HEK293T (cell line): Measurements from ENCODE around the gene SHOX.
"Not testable (repeated sequence)": the region's sequence is repeated elsewhere in the genome, so short reads cannot be mapped to it uniquely, and the experiment has no call there.

Experiments used
- CTCF ChIA-PET: fragments of 350-600 bp; formaldehyde crosslinking; extraction: SDS; loops from one replicate; lab custom pipeline; 2021; ENCODE audit warnings: antibody characterized with exemption, inconsistent platforms; lab: Yijun Ruan, JAX
- POLR2A ChIA-PET: fragments of 350-600 bp; formaldehyde crosslinking; extraction: SDS; loops from one replicate; lab custom pipeline; 2020; ENCODE audit warnings: antibody characterized with exemption, inconsistent platforms; lab: Yijun Ruan, JAX
- DNase-seq: peaks from one replicate; pipeline ENCODE4 v3.0.0; 2012; ENCODE audit warnings: mixed read lengths; ENCODE audit errors: extremely low spot score
- ARNT ChIP-seq: fragments of 450-650 bp; IDR thresholded peaks from 2 replicates; pipeline ENCODE4 v1.6.1; 2017; ENCODE audit warnings: mild to moderate bottlenecking
- BHLHE40 ChIP-seq: fragments of 450-650 bp; IDR thresholded peaks from 2 replicates; pipeline ENCODE4 v1.6.1; 2016; ENCODE audit warnings: mild to moderate bottlenecking, moderate library complexity, borderline replicate concordance
- CTBP1 ChIP-seq: fragments of 450-650 bp; IDR thresholded peaks from 2 replicates; pipeline ENCODE4 v1.6.1; 2016; ENCODE audit warnings: borderline replicate concordance
- ELF4 ChIP-seq: fragments of 450-650 bp; IDR thresholded peaks from 2 replicates; pipeline ENCODE4 v1.6.1; 2017; ENCODE audit warnings: antibody characterized with exemption
- FOXA1 ChIP-seq: fragments of 450-650 bp; IDR thresholded peaks from 2 replicates; pipeline ENCODE4 v1.6.1; 2016; ENCODE audit warnings: mild to moderate bottlenecking
- FOXK2 ChIP-seq: fragments of 450-650 bp; IDR thresholded peaks from 2 replicates; pipeline ENCODE4 v1.6.1; 2016; ENCODE audit warnings: mild to moderate bottlenecking
- FOXM1 ChIP-seq: fragments of 450-650 bp; IDR thresholded peaks from 2 replicates; pipeline ENCODE4 v1.6.1; 2017; ENCODE audit warnings: mild to moderate bottlenecking, borderline replicate concordance
- HDGF ChIP-seq: fragments of 450-650 bp; IDR thresholded peaks from 2 replicates; pipeline ENCODE4 v1.6.1; 2017; ENCODE audit warnings: antibody characterized with exemption, borderline replicate concordance
- L3MBTL2 ChIP-seq: fragments of 450-650 bp; conservative IDR thresholded peaks from 2 replicates; pipeline ENCODE4 v1.6.1; 2016; ENCODE audit warnings: mild to moderate bottlenecking
- LEF1 ChIP-seq: fragments of 450-650 bp; IDR thresholded peaks from 2 replicates; pipeline ENCODE4 v1.6.1; 2017; ENCODE audit warnings: mild to moderate bottlenecking, borderline replicate concordance
- NFRKB ChIP-seq: fragments of 450-650 bp; IDR thresholded peaks from 2 replicates; pipeline ENCODE4 v1.6.1; 2016; ENCODE audit warnings: mild to moderate bottlenecking, moderate library complexity
- PKNOX1 ChIP-seq: fragments of 450-650 bp; IDR thresholded peaks from 2 replicates; pipeline ENCODE4 v1.6.1; 2016
- SP1 ChIP-seq: fragments of 450-650 bp; IDR thresholded peaks from 2 replicates; pipeline ENCODE4 v1.6.1; 2017
- SUZ12 ChIP-seq: fragments of 450-650 bp; IDR thresholded peaks from 2 replicates; pipeline ENCODE4 v1.6.1; 2016; ENCODE audit warnings: mild to moderate bottlenecking
- TARDBP ChIP-seq: fragments of 450-650 bp; IDR thresholded peaks from 2 replicates; pipeline ENCODE4 v1.6.1; 2016
- ZNF384 ChIP-seq: fragments of 450-650 bp; IDR thresholded peaks from 2 replicates; pipeline ENCODE4 v1.6.1; 2016

Gene SHOX

GRCh38 chrX:618761-619450 is 11.7 kb upstream of the SHOX start:
- TF ChIP-seq L3MBTL2 = no peak
- TF ChIP-seq HDGF = no peak
- TF ChIP-seq NFRKB = no peak
- DNase-seq = no peak
- ChIA-PET CTCF (no interaction called here), POLR2A (no interaction called here)

- CTCF ChIA-PET = no interaction called here
- no peak for TF ChIP-seq HDGF
- no peak for TF ChIP-seq FOXA1
- no peak for TF ChIP-seq PKNOX1
- no peak for TF ChIP-seq L3MBTL2
- no peak for TF ChIP-seq LEF1
- TF ChIP-seq CTBP1 = no peak
- no peak for TF ChIP-seq SUZ12
- TF ChIP-seq FOXK2 = no peak
- TF ChIP-seq BHLHE40 = no peak
- TF ChIP-seq NFRKB = no peak
- TF ChIP-seq TARDBP = no peak
- TF ChIP-seq ZNF384 = no peak
- TF ChIP-seq ELF4 = no peak
- TF ChIP-seq ARNT = no peak
- no peak for TF ChIP-seq SP1
- TF ChIP-seq FOXM1 = no peak
- DNase-seq = no peak
- POLR2A ChIA-PET = no interaction called here
These were observed 11.2 kb upstream of the SHOX start for GRCh38 chrX:619451-619811.

DNA sequence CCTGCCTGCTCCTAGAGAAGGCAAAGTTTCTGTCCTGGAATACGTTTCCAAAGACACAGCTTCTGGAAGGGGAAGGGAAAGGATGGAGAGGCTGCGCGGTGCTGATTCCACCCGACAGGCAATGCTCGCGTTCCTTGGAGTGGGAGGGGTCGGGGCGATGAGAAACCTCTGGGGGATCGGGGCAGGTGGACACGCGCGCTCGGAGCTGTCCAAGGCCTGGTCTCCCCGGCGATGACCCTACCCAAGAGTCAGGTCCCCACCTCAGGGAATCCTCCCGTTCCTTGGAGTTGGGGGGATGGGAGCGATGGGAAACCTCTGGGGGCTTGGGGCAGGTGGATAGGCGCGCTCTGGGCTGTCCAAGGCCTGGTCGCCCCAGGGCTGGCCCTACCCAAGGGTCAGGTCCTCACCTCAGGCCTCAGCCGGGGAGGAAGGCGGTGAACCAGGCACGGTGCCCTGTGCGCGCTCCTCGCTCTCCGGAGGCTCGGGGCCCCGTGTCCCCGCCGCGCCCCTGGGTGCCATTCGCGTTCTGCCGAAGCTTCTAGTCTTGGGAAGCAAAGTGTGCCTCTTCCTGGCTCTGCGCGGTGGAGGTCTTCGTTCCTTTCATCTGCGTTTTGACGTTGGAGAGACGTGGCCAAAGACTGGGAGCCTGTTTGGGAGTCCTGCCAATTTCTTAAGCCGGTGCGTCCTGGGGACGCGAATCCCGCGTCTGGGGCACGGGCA is 10.6 kb upstream of the SHOX start:
- TF ChIP-seq SUZ12 (no peak), NFRKB (no peak), BHLHE40 (no peak), ZNF384 (no peak), FOXK2 (no peak), HDGF (no peak), FOXA1 (no peak), CTBP1 (no peak), TARDBP (no peak), PKNOX1 (no peak), SP1 (no peak), L3MBTL2 (no peak), ELF4 (no peak), FOXM1 (no peak), LEF1 (no peak), ARNT (no peak)
- ChIA-PET POLR2A (no interaction called here), CTCF (no interaction called here)
- no peak for DNase-seq

- CTCF ChIA-PET = no interaction called here
- TF ChIP-seq ELF4 = no peak
- TF ChIP-seq FOXA1 = no peak
These were observed 8.7 kb upstream of the SHOX start for GRCh38 chrX:621705-622503.

DNA sequence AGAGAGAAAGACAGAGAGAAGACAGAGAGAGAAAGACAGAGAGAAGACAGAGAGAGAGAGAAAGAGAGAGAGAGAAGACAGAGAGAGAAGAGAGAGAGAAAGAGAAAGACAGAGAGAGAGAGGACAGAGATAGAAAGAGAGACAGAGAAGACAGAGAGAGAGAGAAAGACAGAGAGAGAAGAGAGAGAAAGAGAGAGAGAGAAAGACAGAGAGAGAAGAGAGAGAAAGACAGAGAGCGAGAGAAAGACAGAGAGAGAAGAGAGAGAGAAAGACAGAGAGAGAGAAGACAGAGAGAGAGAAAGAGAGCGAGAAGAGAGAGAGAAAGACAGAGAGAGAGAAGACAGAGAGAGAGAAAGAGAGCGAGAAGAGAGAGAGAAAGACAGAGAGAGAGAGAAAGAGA is 7.8 kb upstream of the SHOX start:
- POLR2A ChIA-PET, DNase-seq: not testable (repeated sequence)

More at GRCh38 chrX:621705-622503, 8.7 kb upstream of the SHOX start:
- POLR2A ChIA-PET = no interaction called here
- DNase-seq = no peak

GRCh38 chrX:623268-623598 is 7.4 kb upstream of the SHOX start:
- no peak for DNase-seq
- CTCF ChIA-PET = no interaction called here
- no peak for TF ChIP-seq SUZ12
- no peak for TF ChIP-seq PKNOX1
- TF ChIP-seq FOXA1 = no peak
- TF ChIP-seq BHLHE40 = no peak
- no peak for TF ChIP-seq LEF1
- no peak for TF ChIP-seq SP1
- no peak for TF ChIP-seq TARDBP
- no peak for TF ChIP-seq FOXM1
- POLR2A ChIA-PET = no interaction called here

More for the DNA sequence above, 7.8 kb upstream of the SHOX start:
- CTCF ChIA-PET = not testable (repeated sequence)
